Measurements from ENCODE around the gene ZBTB4. TPM values are rescaled to one million over a fixed set of nuclear protein-coding genes. Genes with fewer than 3 reads are reported as not detected.

ZBTB4 gene
- total RNA-seq, 1 donor from 2014 or later, result 51.0 TPM

GRCh38 chr17:7466639-7467341 is 12.6 kb downstream of the ZBTB4 start:
- TF ChIP-seq CTCF (IDR thresholded peaks at IDR 0.05), result no peak
- no peak overlapping the region for H3K4me3 Mint-ChIP-seq (ENCODE audit: unreplicated experiment)
- peaks cover 6% of the 10 kb centered on the region for H3K36me3 Mint-ChIP-seq (ENCODE audit: low read depth)
- H3K27me3 Mint-ChIP-seq (ENCODE audit: low read depth), result no peaks in the 10 kb centered on the region
- H3K27ac Mint-ChIP-seq (ENCODE audit: unreplicated experiment), result peak overlapping the region; percentile 61
- no peaks in the 10 kb centered on the region for H3K9me3 Mint-ChIP-seq (ENCODE audit: low read depth)
- DNase-seq (ENCODE audit: low spot score), result no peak
- peaks cover 7% of the 10 kb centered on the region for H3K4me1 Mint-ChIP-seq (ENCODE audit: low read depth)

DNA sequence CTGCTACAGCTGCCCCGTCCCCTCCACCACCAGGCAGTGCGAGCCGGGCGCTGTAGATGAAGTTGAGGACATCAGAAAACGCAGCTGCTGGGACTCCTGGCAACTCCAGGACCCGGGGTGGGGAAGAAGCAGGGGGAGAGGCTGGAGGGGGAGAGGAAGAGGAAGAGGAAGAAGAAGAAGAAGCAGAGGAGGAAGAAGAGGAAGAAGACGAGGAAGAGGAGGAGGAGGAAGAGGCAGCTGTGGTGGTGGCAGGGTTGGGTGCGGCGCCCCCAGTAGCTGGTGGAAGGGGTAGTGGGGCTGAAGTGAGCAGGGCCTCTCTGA is 13.2 kb downstream of the ZBTB4 start:
- peaks cover 8% of the 10 kb centered on the region for H3K36me3 Mint-ChIP-seq (ENCODE audit: low read depth)
- H3K4me3 Mint-ChIP-seq (ENCODE audit: unreplicated experiment), result no peak overlapping the region
- peaks cover 8% of the 10 kb centered on the region for H3K4me1 Mint-ChIP-seq (ENCODE audit: low read depth)
- no peak for TF ChIP-seq CTCF (IDR thresholded peaks at IDR 0.05)
- H3K27me3 Mint-ChIP-seq (ENCODE audit: low read depth), result no peaks in the 10 kb centered on the region
- H3K9me3 Mint-ChIP-seq (ENCODE audit: low read depth), result no peaks in the 10 kb centered on the region
- DNase-seq (ENCODE audit: low spot score), result no peak
- H3K27ac Mint-ChIP-seq (ENCODE audit: unreplicated experiment), result peak overlapping the region; percentile 61

DNA sequence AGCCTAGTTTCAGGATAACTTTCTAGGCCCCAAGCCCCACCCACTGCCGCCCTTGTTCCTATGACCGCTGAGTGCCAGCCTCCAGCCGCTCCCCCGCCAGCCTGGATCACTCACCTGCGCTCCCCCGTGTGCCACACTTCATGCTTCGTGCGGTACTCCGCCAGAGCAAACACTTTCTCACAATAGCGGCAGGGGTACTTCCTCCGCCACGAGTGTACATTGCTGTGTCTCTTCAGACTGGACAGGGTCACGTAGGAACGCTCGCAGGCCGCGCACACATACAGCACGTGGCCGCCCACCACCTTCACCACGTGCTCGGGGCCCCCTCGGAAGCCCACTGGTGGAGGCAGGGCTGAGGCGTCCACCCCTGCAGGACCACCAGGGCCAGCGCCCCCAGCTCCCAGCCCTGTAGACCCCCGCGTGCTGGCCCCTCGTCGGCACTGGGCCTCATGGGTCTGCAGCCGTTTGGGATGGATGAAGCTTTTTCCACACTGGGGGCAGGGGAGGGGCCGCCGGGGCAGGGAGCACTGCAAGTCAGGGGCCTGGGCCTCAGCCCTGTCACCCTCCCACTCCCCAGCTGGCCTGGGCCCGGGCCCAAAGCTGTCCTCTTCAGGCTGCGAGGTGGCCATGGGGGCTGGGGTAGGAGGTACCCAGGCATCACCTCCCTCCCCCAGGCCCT is 13.7 kb downstream of the ZBTB4 start:
- H3K9me3 Mint-ChIP-seq (ENCODE audit: low read depth), result no peaks in the 10 kb centered on the region
- DNase-seq (ENCODE audit: low spot score), result no peak
- H3K36me3 Mint-ChIP-seq (ENCODE audit: low read depth), result peaks cover 10% of the 10 kb centered on the region
- no peak for TF ChIP-seq CTCF (IDR thresholded peaks at IDR 0.05)
- peaks cover 11% of the 10 kb centered on the region for H3K4me1 Mint-ChIP-seq (ENCODE audit: low read depth)
- H3K27ac Mint-ChIP-seq (ENCODE audit: unreplicated experiment), result no peak overlapping the region
- H3K4me3 Mint-ChIP-seq (ENCODE audit: unreplicated experiment), result no peak overlapping the region
- no peaks in the 10 kb centered on the region for H3K27me3 Mint-ChIP-seq (ENCODE audit: low read depth)

GRCh38 chr17:7464081-7464480 is 15.3 kb downstream of the ZBTB4 start:
- Mint-ChIP-seq H3K27me3 (ENCODE audit: low read depth) (no peaks in the 10 kb centered on the region), H3K4me1 (ENCODE audit: low read depth) (peaks cover 11% of the 10 kb centered on the region), H3K27ac (ENCODE audit: unreplicated experiment) (no peak overlapping the region), H3K9me3 (ENCODE audit: low read depth) (no peaks in the 10 kb centered on the region), H3K36me3 (ENCODE audit: low read depth) (peaks cover 10% of the 10 kb centered on the region), H3K4me3 (ENCODE audit: unreplicated experiment) (no peak overlapping the region)
- no peak for DNase-seq (ENCODE audit: low spot score)
- TF ChIP-seq CTCF (IDR thresholded peaks at IDR 0.05), result no peak

- Mint-ChIP-seq H3K27me3 (ENCODE audit: low read depth) (no peaks in the 10 kb centered on the region), H3K4me3 (ENCODE audit: unreplicated experiment) (no peak overlapping the region), H3K36me3 (ENCODE audit: low read depth) (peaks cover 10% of the 10 kb centered on the region), H3K27ac (ENCODE audit: unreplicated experiment) (no peak overlapping the region), H3K9me3 (ENCODE audit: low read depth) (no peaks in the 10 kb centered on the region), H3K4me1 (ENCODE audit: low read depth) (peaks cover 11% of the 10 kb centered on the region)
- TF ChIP-seq CTCF (IDR thresholded peaks at IDR 0.05), result no peak
- no peak for DNase-seq (ENCODE audit: low spot score)
Measured at GRCh38 chr17:7463372-7463846, 16.0 kb downstream of the ZBTB4 start.
